GM18861 (cell line): ENCODE data around the gene C1orf56.

Experiments
- ATAC-seq: cut with Tn5 transposase; IDR thresholded peaks from one replicate; pipeline ENCODE4 v1.9.1; 2021; ENCODE audit not compliant: unreplicated experiment

The C1orf56 gene

DNA sequence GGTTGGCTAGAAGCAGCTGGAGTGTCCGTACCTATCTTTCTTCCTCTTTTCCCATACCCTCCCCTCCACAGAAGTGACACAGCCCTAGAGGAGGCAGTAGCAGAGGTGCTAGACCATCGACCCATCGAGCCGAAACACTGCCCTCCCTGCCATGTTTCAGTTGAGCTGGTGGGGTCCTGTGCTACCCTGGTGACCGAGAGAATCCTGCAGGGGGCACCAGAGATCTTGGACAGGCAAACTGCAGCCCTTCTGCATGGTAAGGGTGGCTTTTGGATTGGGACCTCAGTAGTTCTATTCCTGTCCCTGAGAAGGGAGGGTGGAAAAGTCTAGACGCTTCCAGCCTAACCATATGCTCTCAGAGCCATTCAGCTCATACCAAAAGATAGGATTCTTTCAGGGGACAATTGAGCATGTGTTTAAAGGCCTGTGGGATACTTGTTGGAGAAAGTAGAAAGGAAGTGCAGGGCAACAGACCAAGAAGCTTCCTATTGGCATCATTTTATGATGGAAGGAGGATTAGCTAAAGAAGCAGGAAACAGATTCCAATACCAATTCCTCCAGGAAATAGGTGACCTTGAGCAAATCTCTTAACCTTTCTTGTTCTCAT lies 22.9 kb upstream of the C1orf56 start:
- no peak for ATAC-seq

DNA sequence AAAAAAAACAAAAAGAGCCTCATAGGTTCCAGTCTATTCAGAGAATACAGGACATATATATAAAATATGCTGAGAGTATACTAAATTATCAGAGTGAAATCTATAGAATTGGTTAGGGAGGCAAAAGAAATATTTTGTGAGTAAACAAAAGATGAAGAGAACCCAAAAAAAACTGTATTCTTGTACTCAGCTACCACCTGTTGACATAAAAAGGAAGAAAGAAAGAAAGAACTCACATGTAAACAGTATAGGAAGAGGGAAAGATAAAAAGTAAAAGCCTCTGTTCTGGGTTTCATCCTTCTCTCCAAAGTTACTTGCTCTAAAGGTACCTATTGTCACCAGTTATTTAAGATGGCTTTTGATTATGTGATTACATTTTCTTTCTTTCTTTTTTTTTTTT lies 21.1 kb upstream of the C1orf56 start:
- ATAC-seq = no peak

DNA sequence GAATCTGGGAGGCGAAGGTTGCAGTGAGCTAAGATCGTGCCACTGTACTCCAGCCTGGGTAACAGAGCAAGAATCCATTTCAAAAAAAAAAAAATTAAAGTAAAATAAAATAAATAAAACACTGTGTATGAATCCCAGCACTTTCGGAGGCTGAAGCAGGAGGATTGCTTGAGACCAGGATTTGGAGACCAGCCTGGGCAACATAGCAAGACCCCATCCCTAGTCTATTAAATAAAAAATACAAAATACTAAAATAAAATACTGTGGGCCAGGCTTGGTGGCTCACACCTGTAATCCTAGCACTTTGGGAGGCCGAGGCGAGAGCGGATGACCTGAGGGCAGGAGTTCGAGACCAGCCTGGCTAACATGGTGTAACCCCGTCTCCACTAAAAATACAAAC lies 15.4 kb upstream of the C1orf56 start:
- no peak for ATAC-seq

DNA sequence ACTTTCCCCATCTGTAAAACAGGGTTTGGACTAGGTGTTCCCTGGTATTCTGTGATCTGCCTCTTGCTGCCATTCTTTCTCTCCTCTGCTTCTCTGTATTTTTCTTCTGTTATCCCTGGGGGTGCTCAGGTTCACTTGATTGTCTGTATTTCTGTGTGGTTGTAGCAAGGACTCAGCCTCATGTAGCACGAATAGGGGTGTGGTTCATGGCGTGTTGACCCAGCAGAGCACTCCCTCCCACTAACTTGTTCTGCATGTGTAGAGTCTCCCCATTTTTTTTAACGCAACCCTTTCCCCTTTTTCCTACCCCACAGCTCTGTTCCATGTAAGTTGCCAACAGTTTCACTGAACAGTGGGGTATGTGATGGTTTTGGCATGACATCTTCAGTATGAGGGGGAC lies 12.4 kb upstream of the C1orf56 start:
- no peak for ATAC-seq

DNA sequence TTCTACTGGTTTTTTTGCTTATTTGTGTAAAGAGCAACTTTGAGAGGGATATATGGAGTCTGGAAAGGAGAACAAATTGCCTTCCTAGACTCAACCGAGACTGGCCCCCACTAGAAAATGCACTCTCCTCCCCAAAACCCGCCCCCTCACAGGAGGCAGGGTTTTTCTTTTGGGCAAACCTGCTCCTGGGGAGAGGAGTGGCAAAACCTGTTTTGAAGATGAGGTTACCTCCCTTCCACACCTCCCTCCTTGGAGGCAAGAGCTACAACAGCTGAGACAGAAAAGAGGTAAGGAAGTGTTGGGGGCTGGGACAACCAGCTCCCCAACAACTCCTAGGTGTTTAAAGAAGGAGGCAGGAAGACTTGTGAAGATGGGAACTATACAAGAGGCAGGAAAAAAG lies 11.2 kb upstream of the C1orf56 start, which contains the start of gene BNIPL:
BNIPL (plus strand) TSS at position 231 of the 400 bp plus-strand sequence; CDS start at position 371, 140 bp downstream.
- no peak for ATAC-seq

DNA sequence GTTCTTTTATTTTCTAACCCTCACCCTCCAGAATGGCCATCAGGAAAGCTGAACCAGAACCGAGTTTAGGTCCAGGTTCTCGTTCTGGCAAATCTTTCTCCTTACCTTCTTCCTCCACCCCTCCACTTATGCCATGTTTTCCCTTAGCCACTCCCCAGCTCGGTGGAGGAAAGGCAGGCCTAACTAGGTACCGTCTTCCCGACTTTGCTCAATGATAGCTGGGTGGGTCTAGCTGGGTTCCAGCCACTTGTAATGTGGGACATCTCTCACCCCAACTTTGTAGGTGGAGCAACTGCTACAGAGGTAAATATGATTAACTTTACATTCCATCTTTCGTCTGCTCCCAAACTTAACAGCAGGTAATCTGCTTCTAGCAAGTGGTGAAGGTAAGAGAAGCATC lies 10.5 kb upstream of the C1orf56 start:
- no peak for ATAC-seq

DNA sequence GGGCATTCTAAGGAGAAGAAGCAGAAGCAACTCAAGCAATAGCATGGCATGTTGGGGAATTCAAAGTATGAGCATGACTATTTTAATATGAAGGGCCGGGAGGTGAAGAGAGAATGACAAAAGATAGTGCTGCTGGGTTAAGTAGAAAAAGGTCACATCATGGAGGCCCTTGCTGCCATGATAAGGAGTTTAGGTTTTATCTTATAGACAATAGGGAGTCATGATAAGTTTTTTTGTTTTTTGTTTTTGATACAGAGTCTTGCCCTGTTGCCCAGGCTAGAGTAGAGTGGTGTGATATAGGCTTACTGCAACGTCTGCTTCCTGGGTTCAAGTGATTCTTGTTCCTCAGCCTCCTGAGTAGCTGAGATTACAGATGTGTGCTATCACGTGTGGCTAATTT lies 8.0 kb upstream of the C1orf56 start:
- no peak for ATAC-seq

DNA sequence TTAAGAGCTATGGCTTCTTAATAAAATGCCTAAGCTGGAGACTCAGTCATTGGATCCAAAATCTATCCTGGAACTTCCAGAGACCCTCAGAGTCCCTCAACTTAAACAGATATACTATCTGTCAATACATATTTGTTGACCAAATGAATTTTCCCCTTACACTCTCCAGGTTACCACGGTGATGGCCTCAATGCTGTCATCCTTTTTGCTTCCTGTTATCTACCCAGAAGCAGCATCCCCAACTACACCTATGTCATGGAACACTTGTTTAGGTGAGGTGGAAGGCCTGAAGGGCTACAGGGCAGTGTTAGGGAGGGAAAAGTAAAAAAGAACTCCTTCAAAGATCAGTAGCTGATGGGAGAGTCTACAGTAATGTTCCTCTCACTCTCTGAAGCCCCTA lies 4.4 kb upstream of the C1orf56 start:
- no peak for ATAC-seq

DNA sequence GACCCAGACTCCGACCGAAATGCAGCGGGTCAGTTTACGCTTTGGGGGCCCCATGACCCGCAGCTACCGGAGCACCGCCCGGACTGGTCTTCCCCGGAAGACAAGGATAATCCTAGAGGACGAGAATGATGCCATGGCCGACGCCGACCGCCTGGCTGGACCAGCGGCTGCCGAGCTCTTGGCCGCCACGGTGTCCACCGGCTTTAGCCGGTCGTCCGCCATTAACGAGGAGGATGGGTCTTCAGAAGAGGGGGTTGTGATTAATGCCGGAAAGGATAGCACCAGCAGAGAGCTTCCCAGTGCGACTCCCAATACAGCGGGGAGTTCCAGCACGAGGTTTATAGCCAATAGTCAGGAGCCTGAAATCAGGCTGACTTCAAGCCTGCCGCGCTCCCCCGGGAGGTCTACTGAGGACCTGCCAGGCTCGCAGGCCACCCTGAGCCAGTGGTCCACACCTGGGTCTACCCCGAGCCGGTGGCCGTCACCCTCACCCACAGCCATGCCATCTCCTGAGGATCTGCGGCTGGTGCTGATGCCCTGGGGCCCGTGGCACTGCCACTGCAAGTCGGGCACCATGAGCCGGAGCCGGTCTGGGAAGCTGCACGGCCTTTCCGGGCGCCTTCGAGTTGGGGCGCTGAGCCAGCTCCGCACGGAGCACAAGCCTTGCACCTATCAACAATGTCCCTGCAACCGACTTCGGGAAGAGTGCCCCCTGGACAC lies 534 bp downstream of the C1orf56 start:
- ATAC-seq = peak; percentile 39

DNA sequence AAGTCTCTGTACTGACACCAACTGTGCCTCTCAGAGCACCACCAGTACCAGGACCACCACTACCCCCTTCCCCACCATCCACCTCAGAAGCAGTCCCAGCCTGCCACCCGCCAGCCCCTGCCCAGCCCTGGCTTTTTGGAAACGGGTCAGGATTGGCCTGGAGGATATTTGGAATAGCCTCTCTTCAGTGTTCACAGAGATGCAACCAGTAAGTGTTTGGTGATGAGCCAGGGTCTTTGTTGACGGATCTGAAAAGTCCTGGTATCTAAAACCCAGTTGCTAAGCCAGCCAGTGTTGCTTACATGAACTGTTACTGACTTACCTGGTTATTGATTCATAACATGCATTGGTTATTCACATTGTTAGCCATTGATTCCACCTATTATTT lies 1.1 kb downstream of the C1orf56 start:
- ATAC-seq = no peak

DNA sequence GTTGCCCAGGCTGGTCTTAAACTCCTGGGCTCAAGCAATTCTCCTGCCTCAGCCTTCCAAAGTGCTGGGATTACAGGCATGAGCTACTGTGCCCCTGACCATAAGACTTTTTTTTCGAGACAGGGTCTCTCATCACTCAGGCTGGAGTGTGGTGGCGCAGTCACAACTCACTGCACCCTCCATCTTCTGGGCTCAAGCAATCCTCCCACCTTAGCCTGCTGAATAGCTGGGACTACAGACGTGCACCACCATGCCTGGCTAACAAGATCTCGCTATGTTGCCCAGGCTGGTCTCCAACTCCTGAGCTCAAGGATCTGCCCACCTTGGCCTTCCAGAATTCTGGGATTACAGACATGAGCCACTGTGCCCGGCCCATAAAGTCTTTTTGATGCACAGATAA lies 1.9 kb downstream of the C1orf56 start:
- ATAC-seq = no peak

DNA sequence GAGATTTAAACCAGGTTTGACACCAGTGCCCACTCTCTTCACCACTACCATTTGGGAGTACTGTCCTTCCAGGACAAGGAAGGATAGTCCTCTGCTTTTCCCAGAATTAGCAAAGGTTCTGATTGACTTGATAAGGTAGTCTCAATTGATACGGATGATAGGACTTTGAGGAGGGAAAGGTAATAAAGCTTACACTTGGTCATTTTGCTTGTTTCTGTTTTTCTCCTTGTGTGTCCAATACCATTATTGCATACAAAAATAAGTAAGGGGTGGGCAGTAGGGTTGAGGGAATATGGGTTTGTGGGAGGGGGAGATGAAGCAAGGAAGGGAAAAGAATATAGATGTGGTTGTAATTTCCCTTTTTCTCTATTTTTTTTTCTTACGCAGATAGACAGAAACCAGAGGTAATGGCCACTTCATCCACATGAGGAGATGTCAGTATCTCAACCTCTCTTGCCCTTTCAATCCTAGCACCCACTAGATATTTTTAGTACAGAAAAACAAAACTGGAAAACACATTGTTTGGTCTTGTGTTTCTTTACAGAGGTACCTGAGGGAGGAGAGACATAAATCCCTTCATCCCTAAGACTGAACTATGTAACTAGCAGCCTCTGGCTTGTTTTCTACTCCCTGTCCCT lies 2.6 kb downstream of the C1orf56 start:
- ATAC-seq = no peak

DNA sequence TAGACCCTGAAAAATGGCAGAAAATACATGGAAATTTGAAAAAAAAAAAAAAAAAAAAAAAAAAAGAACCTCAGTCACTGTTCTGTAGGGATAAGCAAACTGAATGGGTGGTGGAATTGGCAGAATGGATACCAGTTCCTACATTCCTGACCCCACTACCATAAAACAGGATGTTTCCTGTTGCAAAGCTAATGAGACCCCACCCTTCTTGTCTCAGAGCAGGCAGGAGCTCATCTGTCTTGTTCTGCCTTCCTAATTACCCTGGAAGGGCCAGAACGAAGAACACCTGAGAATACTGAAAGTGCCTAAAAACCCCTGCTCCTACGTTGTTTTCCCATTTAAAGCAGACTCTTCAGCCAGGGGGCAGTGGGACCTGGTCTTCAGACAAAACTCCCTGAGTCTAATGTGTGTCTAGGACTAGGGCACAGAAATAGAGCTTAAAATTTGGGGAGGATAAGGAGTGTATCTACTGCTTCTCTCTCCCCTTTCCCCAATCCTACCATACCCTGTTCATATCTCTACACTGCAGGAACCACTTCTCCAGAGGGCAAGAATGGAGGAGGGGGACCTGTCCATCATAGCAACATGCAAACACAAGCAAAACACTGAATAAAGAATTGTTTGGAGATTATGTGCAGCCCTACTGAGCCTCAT lies 3.9 kb downstream of the C1orf56 start:
- ATAC-seq = no peak

DNA sequence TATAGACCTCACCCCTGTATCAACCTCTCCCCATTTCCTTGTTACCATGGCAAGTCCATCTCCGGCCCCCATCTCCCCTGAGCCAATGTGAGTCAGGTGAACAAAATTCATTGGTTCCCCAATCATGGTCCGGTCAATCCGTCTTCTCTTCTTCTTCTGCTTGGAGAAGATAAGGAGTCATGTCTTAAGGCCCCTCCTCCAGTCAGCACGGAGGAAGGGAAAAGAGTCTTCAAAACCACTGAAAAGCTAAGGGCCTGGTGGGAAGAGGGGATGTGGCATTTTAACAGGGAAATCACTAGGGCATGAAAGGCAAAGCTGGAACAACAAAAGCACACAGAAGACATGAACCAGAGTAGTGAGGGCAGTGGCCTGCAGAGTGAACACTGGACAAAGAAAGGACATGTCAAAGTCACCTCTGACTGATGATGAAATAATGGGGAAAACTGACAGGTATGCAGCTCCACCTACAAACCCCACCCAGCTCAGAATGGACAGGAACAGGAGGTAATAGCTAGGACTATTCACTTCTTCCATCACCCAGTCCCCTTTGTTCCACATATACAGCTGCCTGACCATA lies 7.5 kb downstream of the C1orf56 start:
- ATAC-seq = no peak

DNA sequence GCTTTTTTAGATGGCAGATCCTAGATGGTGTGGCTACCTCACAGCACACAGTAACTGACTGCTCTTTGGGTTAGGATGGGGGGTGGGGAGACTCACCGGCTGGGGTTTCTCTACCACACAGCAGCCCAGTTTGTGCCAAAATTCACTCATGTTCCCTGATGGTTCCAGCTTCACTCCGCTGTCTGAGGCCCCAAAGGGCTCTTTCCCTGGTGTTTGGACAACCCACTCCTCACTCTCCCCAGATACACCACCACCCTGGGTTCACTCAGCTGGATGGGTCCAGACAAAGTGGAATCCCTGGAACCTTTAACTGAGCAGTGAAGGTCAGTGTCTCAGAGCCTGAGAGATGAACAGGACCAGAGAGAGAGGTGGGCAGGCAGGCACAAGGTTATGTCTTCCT lies 8.0 kb downstream of the C1orf56 start:
- no peak for ATAC-seq

DNA sequence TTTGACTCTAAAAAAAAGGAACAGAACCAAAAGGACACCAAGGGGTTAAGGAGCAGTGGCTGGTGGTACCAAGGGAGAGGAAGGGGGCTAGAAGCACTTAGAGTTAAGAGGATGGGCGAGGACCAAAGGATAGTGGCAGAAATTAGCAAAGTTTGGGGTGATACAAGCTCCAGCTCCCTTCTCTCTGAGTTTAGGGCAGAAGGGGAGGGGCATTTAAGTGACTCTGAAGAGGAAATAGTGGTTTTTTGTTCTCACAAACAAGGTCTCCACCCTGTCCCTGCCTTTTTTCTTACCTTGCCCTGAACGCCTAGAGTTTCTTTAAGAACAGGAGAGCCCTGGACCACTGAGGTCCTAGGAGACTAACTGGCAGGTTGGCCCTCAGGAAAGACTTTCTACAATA lies 8.6 kb downstream of the C1orf56 start:
- ATAC-seq = no peak

DNA sequence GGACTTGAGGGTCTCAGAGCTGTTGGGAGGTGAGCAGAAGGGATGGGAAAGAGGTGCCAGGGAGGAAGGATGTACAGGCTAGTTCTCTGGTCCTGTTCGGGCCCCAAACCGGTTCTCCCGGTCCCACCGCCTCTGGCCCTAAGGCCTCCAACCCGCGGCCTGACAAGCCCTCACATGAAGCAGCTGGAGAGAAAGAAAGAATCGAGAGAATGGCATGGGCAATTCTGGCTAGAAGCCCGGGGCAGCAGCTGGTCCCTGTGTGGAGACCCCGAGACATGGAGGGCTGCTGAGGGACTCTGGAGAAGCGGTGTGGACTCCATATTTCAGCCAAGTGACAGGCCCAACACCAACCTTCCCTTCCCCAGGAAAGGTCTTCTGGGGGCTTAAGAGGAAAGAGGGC lies 11.1 kb downstream of the C1orf56 start:
- no peak for ATAC-seq

DNA sequence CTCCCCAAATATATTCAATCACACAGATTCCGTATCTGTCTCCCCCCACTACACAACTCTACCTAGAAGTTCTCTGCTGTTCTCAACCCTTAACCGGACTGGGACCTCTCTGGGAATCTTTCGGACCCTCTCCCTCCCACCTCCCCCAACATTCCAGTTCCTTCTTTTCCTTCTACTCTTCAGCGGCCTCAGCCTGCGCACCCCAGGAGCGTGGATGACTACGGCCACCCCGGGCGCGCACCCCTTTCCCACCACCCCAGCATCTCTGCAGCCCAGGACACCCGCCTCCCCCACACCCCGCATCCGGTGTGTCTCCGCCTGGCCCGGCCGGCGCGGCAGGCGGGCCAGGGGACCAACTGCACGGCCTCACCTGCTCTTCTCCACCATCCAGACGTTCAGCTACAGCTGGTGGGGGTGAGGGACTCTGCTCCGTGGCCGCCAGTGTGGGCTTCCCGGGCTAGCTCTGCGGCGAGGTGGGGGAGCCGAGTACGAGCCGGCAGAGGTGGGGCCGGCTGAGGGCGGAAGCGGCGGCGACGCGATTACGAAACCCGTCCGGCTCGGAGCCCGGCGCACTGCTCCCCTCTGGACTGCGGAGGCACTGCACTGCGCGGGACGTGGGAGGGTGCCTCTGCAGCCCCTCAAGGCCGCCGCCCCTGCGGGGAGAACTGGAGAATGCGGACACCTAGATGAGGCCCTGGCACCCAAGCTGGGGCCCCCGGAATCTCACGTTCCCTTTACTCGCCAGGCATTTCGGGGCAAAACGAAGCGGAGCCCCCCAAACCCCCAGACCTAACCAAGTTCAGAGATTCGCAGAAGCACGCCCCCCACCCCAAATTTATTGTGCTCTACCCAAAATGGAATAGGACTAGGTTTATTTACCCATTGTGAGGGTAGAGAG lies 11.8 kb downstream of the C1orf56 start, which contains the start of gene CDC42SE1:
CDC42SE1 (minus strand) TSS at position 514 of the 898 bp plus-strand sequence. CDS start 3,892 bp downstream, outside the sequence.
- ATAC-seq = peak; percentile 59

DNA sequence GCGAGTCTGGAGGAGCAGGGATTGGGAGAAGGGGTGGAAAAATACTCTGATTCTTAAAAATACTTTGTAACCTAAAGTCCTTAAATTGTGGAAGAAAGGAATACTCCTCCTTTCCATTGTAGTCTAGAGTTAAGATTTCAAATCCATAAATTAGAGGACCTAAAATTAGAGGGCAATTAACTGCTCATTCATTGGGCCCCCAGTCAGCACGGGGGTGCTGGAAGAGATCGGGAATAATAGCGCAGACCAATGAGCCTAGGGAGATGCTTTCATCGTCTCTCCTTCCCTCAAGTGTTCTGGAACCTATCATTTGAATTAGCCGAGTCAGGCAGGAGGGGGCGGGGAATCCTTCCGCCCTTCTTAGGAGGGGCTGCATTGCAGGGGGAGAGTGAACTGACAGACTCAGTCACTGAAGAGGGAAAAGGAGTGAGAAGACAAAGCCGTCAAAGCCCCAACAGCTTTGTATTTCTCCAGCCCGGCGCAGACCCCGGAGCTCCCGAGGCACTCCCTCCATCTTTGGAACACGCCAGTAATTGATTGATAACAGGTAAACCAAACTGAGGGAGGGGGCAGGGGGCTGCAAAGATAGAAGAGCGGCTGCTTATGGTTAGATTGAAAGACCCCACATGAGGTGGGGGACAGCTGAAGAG lies 12.6 kb downstream of the C1orf56 start, which contains the start of gene MLLT11:
MLLT11 (plus strand) TSS at position 391 of the 650 bp plus-strand sequence. CDS start 6,828 bp downstream, outside the sequence.
- ATAC-seq = no peak
